AG04449 (cell line): ENCODE data around the gene NR2F6.

Experiments
- CTCF ChIA-PET: fragments of 350-600 bp; formaldehyde crosslinking; extraction: SDS; loops from one replicate; lab custom pipeline; 2021; ENCODE audit warnings: antibody characterized with exemption; lab: Yijun Ruan, JAX
- POLR2A ChIA-PET: fragments of 400-600, 350-600 bp; formaldehyde crosslinking; extraction: SDS; loops from one replicate; lab custom pipeline; 2020; ENCODE audit warnings: antibody characterized with exemption, inconsistent platforms; lab: Yijun Ruan, JAX
- DNase-seq: peaks from one replicate; pipeline ENCODE4 v3.0.0-alpha.2; 2010; ENCODE audit warnings: low read depth, low spot score
- H3K4me3 ChIP-seq: 2 replicates; pipeline ENCODE4 v1.5.1; 2011; ENCODE audit warnings: low read depth, mild to moderate bottlenecking, control low read depth, low read length
- TF ChIP-seq, protein P1 (sequence below): IDR thresholded peaks from one replicate; pipeline ENCODE4 v1.5.1; 2011; ENCODE audit warnings: mild to moderate bottlenecking, moderate library complexity, low read length, control low read depth, inconsistent platforms; ENCODE audit not compliant: insufficient read depth; ENCODE audit errors: missing control alignments

The NR2F6 gene

DNA sequence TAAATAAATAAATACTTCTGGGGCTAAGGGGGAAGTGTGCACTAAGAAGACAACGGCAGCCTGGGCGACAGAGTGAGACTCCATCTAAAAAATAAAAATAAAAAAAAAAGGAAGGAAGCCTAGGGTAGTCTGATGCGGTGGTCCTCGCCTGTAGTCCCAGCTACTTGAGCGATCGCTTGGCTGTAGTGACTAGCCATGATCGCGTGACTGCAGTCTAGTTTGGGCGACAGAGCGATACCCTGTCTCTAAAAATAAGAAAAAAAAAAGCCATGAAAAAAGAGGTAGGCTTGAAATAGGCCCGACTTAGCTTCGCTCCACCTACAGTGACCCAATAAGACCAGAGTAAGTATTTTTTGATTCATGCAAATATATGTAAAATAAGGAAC lies 20.9 kb upstream of the NR2F6 start:
- no peak for DNase-seq
- TF ChIP-seq, protein P1, sequence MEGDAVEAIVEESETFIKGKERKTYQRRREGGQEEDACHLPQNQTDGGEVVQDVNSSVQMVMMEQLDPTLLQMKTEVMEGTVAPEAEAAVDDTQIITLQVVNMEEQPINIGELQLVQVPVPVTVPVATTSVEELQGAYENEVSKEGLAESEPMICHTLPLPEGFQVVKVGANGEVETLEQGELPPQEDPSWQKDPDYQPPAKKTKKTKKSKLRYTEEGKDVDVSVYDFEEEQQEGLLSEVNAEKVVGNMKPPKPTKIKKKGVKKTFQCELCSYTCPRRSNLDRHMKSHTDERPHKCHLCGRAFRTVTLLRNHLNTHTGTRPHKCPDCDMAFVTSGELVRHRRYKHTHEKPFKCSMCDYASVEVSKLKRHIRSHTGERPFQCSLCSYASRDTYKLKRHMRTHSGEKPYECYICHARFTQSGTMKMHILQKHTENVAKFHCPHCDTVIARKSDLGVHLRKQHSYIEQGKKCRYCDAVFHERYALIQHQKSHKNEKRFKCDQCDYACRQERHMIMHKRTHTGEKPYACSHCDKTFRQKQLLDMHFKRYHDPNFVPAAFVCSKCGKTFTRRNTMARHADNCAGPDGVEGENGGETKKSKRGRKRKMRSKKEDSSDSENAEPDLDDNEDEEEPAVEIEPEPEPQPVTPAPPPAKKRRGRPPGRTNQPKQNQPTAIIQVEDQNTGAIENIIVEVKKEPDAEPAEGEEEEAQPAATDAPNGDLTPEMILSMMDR: no peak
- H3K4me3 ChIP-seq: no peak overlapping the region
- CTCF ChIA-PET: interaction anchor here (0.8 to 1.8 kb wide), 6 partner anchors 12 to 199 kb away, joined by 3 to 23 read pairs (median 4); partner anchors contain the start of gene ANKLE1
- POLR2A ChIA-PET: interaction anchor here (0.6 to 0.9 kb wide), 5 partner anchors 32 to 1119 kb away, joined by 3 read pairs; partner anchors contain the start of genes GDF15 and USE1

DNA sequence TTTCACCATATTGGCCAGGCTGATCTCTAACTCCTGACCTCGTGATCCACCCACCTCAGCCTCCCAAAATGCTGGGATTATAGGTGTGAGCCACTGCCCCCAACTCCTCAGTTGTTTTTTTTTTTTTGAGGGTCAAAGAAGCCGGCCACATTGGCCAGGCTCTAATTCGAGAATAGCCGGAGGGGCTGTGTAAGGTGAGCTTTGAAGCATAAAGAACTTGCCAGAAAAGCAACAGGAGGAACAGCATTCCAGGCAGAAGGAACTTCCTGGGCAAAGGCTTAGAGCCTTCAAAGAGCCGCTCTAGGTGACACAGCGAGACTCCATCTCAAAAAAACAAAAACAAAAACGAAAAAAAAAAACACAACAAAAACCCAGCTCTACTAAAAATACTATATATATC lies 20.3 kb upstream of the NR2F6 start:
- H3K4me3 ChIP-seq: no peak overlapping the region
- ChIA-PET CTCF (interaction anchor here (0.8 to 1.8 kb wide), 6 partner anchors 11 to 200 kb away, joined by 3 to 23 read pairs (median 4); partner anchors contain the start of gene ANKLE1), POLR2A (no interaction called here)
- no peak for DNase-seq
- TF ChIP-seq, protein P1: no peak

- no peak for DNase-seq
- CTCF ChIA-PET: interaction anchor here (0.8 to 3.9 kb wide), 8 partner anchors 10 to 79 kb away, joined by 3 to 19 read pairs (median 4); no protein-coding TSS in a partner anchor
- TF ChIP-seq, protein P1: no peak
- H3K4me3 ChIP-seq: no peak within 1 kb of the TSS
- POLR2A ChIA-PET: interaction anchor here (0.7 to 1.2 kb wide), 2 partner anchors 9 to 25 kb away, joined by 3 read pairs; no protein-coding TSS in a partner anchor
Observed at GRCh38 chr19:17264641-17264979, 18.9 kb upstream of the NR2F6 start, which contains the start of gene USHBP1. Gene USHBP1, minus strand, starts transcription at chr19:17264745. Its CDS starts 446 bp downstream, at chr19:17264299.

GRCh38 chr19:17263712-17264640 lies 18.3 kb upstream of the NR2F6 start:
- TF ChIP-seq, protein P1: no peak
- no peak overlapping the region for H3K4me3 ChIP-seq
- no peak for DNase-seq
- POLR2A ChIA-PET: no interaction called here
- CTCF ChIA-PET: interaction anchor here (0.8 to 3.9 kb wide), 11 partner anchors 9 to 196 kb away, joined by 3 to 19 read pairs (median 3); no protein-coding TSS in a partner anchor

GRCh38 chr19:17262557-17262956 lies 16.8 kb upstream of the NR2F6 start:
- TF ChIP-seq, protein P1: no peak
- ChIA-PET POLR2A (no interaction called here), CTCF (interaction anchor here (1.2 to 3.9 kb wide), 6 partner anchors 8 to 195 kb away, joined by 3 to 33 read pairs (median 7); partner anchors contain the start of gene ANKLE1)
- no peak for DNase-seq
- H3K4me3 ChIP-seq: no peak overlapping the region
